ENCODE results near the gene ROR1.

Gene ROR1

GRCh38 chr1:63773815-63774616, at the start of gene ROR1:
Gene ROR1, plus strand, starts transcription at chr1:63774017.
- H3K27ac ChIP-seq, result no peak within 1 kb of the TSS

DNA sequence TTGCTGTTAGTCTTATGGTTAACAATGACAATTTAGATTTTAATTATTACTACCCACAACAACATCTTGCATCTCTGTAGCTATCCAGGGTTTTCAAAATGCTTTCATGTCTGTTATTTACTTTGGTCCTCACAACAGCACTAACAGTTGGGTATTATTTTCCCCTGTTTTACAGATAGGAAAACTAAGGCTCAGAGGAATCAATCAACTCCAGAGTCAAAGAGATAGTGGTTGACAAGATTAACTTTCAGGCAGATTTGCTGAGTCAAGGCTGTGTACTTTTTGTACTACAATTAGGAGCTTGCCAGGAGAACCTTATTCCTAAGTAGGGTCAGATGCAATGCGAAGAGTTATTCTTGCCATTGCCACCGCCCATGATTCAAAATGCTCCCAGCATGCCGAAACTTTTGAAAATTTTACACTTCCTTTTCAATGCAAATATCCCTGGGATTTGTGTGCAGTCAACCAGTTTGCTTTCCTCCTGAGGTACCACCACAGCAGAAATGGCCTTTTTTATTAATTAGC, 49.4 kb upstream of the ROR1 start:
- no peak overlapping the region for H3K27ac ChIP-seq
- DNase-seq (ENCODE audit: low read depth, low spot score), result no peak

More at GRCh38 chr1:63773815-63774616, at the start of gene ROR1:
- peak; percentile 26 for DNase-seq (ENCODE audit: low read depth, low spot score)

- H3K27ac ChIP-seq, result no peak overlapping the region
- DNase-seq (ENCODE audit: low read depth, low spot score), result no peak
These were observed 45.1 kb upstream of the ROR1 start for GRCh38 chr1:63728611-63729226.

DNA sequence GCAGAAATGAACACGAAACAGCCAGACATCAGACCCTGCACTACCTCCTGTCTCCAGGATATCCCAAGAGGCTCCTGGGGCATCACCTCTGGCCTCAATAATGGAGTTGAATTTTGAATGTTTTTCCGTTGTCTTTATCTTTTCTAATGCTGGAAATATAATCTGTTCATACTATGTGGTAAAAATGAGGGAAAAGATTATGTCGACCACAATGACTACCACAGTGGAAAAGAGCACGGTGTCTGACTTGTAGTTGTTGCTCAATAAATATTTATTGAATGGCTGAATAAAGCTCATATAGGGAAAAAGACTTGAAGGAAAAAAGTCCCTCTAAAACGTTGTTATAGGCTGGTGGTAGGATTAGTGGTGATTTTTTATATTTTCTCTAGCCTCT, 44.6 kb upstream of the ROR1 start:
- DNase-seq (ENCODE audit: low read depth, low spot score), result no peak

DNA sequence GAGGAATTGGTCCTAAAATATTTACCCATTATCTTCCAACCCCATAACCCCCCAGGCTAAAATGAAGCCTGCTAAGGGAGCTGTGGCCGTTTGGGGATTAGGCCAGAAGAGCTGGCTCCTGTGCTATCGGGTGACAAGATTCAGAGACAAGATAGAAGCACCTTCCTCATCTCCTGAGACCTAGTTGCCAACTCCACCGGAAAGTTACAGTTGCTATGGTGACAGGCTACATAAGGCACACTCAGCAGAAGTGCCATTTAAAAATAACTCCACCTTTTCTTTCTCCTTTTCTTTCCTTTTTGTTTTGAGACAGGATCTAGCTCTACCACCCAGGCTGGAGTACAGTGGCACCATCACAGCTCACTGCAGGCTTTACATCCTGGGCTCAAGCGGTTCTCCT, 43.6 kb upstream of the ROR1 start:
- no peak overlapping the region for H3K27ac ChIP-seq
- DNase-seq (ENCODE audit: low read depth, low spot score), result no peak

More for the DNA sequence above, 44.6 kb upstream of the ROR1 start:
- H3K27ac ChIP-seq, result no peak overlapping the region

DNA sequence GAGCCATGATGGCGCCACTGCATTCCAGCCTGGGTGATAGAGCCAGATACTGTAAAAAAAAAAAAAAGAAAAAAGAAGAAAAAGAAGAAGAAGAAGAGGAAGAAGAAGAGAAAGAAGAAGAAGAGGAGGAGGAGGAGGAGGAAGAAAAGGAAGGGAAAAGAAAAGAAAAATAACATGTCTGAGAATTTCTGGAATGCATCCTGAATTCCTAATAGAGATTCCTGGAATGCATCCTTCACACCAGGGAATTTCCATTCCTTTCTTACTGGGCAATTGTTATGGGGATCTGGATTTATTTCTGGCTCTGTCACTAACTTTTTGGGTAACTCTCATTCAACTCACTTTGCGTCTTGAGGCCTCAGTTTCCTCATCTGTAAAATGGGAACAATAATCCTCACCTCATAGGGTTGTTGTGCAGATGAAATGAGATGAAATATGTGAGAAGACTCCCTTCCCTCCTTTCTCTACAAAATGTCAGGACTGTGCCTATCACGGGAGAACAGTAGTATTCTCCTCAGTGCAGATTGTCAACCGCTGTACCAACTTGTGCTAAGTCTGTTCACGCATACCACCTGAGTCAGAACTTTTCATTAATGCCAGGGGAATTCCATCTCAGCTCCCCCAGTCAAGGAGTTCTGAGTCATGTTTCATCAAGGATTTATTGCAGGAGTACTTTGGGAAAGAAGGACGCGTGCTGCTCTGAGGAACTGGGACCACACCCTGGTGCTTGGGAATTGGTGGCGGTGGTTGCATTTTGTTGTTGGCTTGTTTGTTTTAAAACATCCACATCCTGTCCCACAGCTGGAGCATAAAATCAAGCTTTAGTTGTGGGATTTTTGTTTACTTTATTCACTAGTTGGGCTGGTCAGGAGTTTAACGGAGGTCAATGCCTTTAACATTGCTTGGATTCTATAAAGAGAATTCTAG, 42.4 kb upstream of the ROR1 start:
- H3K27ac ChIP-seq, result peak overlapping the region; percentile 24

GRCh38 chr1:63732666-63733065, 41.2 kb upstream of the ROR1 start:
- no peak for DNase-seq (ENCODE audit: low read depth, low spot score)
- no peak overlapping the region for H3K27ac ChIP-seq

More for the DNA sequence above, 42.4 kb upstream of the ROR1 start:
- peak; percentile 83 for DNase-seq (ENCODE audit: low read depth, low spot score)

DNA sequence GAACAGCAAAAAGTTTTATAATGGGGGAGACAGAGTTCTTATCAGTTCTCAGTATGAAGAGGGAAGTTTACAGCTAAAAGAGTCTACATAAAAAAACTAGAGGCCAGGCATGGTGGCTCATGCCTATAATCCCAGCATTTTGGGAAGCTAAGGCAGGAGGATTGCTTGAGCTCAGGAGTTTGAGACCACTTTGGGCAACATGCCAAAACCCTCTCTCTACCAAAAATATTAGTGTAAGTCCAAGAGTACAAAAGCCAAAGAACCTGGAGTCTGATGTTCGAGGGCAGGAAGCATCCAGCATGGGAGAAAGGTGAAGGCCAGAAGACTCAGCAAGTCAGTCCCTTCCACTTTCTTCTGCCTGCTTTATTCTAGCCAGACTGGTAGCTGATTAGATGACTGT, 35.0 kb upstream of the ROR1 start:
- DNase-seq (ENCODE audit: low read depth, low spot score), result no peak
- no peak overlapping the region for H3K27ac ChIP-seq

DNA sequence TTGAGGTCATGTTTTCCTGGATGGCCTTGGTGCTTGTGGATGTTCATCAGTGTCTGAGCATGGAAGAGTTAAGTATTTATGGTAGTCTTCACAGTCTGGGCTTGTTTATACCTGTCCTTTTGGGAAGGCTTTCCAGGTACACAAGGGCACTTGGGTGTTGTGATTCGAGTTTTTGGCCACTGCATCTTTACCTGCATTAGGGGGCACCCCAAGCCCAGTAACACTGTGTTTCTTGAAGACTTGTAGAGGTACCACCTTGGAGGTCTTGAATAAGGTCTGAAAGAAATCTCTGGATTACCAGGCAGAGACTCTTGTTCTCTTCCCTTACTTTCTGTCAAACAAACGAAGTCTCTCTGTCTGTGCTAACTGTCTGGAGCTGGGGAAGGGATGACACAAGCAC, 34.4 kb upstream of the ROR1 start:
- no peak overlapping the region for H3K27ac ChIP-seq
- no peak for DNase-seq (ENCODE audit: low read depth, low spot score)

DNA sequence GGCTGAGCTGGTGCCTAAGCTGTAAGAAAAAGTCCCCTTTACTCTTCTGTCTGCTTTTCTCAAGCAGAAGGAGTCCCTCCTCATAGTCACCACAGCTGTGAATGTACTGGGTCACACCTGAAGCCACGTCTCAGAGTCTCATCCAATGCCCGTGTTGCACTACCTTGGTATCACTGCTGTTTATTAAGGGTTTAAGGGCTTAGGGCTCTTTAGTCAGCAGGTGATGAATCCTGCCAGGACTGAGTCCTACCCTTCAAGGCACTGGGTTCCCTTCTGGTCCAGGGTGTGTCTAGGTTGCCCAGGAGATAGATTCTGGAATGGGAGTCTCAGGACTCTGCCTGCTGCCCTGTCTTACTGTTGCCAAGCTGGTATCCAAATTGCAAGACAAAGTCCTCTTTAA, 33.4 kb upstream of the ROR1 start:
- peak; percentile 37 for DNase-seq (ENCODE audit: low read depth, low spot score)
- H3K27ac ChIP-seq, result no peak overlapping the region

DNA sequence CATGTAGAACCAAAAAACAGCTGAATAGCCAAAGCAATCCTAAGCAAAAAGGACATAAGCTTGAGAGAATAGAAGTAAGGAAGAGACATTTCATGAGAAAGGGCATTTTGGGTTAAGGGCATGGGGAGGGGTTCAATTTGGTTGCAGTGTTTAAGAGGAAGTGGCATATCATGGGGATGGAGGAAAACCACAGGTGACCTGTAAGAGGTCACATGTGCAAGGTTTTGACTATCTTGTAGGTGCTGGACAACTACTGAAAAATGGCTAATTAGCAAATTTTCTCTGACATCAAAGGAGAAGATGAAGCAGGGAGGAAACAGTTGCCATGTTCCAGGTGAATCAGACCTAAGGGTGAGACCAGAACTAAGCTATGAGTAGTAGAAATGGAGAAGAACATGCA, 31.3 kb upstream of the ROR1 start:
- H3K27ac ChIP-seq, result no peak overlapping the region
- DNase-seq (ENCODE audit: low read depth, low spot score), result no peak

DNA sequence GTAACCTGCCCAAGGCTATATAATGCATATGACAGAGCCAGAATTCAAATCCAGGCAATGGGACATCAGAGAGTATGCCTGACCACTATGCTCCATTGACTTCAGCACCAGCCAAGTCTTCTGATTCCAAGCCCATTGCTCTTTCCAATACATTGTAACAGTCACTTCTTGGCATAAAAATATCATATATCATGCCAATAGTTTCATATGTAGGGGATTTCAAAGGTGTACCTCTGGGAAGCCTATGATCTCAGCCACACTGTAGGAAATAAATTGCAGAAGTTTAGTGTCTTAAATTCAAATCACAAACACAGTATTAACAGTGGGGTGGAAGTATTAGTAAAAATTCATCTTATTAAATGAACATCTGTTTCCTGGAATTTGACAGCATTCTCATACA, 30.0 kb upstream of the ROR1 start:
- no peak for DNase-seq (ENCODE audit: low read depth, low spot score)
- no peak overlapping the region for H3K27ac ChIP-seq

GRCh38 chr1:63746129-63746864, 27.5 kb upstream of the ROR1 start:
- H3K27ac ChIP-seq, result no peak overlapping the region
- peak; percentile 50 for DNase-seq (ENCODE audit: low read depth, low spot score)

GRCh38 chr1:63747445-63747844, 26.4 kb upstream of the ROR1 start:
- no peak overlapping the region for H3K27ac ChIP-seq
- no peak for DNase-seq (ENCODE audit: low read depth, low spot score)

- no peak overlapping the region for H3K27ac ChIP-seq
- DNase-seq (ENCODE audit: low read depth, low spot score), result no peak
These were observed 25.7 kb upstream of the ROR1 start for GRCh38 chr1:63748046-63748580.

DNA sequence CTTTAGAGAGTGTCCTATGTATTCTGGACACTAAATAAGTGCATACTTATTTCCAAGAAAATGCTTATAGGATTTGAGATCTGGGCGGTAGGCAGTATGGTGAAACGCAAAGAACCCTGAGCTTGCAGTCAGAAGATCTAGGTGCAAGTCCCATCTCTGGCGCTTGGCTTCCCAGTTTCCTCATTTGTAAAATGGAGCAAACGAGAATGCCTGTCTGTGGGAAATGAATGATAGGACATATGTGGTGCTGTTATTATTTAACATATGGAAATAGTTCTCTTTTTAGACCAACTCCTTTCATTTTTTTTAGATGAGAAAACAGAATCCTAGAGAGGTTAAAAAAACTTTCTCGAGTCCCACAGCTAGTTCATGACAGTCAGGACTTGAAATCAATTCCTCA, 25.2 kb upstream of the ROR1 start:
- no peak for DNase-seq (ENCODE audit: low read depth, low spot score)
- H3K27ac ChIP-seq, result no peak overlapping the region

- no peak overlapping the region for H3K27ac ChIP-seq
- DNase-seq (ENCODE audit: low read depth, low spot score), result no peak
These were observed 23.1 kb upstream of the ROR1 start for GRCh38 chr1:63750721-63751120.

DNA sequence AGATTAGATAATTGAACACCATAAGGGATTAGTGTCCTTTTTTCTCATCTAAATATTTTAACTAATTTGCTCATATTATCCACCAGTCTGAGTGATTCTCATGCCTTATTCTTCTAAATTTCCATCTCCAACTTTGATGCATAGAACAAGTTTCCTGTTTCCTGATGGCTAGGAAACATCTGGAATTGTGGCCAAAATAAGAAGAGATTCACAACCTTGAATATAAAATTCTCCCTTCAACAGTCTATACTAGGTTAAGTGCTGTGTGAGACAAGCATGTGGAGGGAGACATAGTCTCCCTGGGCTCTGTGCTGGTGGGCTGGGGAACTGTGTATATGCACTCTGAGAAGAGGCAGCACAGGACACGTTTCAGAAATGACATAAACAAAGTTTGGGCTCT, 21.6 kb upstream of the ROR1 start:
- H3K27ac ChIP-seq, result no peak overlapping the region
- DNase-seq (ENCODE audit: low read depth, low spot score), result no peak

GRCh38 chr1:63753591-63753990, 20.2 kb upstream of the ROR1 start:
- H3K27ac ChIP-seq, result no peak overlapping the region
- DNase-seq (ENCODE audit: low read depth, low spot score), result no peak

- no peak for DNase-seq (ENCODE audit: low read depth, low spot score)
- no peak overlapping the region for H3K27ac ChIP-seq
These were observed 17.0 kb upstream of the ROR1 start for GRCh38 chr1:63756839-63757238.

All from epithelial cell of prostate (primary cell).